ENCODE data around the gene EHMT1.

The EHMT1 gene

GRCh38 chr9:137672907-137673791 lies 54.3 kb downstream of the EHMT1 start:
- DNase-seq (ENCODE audit: low spot score), result peak; percentile 58

DNA sequence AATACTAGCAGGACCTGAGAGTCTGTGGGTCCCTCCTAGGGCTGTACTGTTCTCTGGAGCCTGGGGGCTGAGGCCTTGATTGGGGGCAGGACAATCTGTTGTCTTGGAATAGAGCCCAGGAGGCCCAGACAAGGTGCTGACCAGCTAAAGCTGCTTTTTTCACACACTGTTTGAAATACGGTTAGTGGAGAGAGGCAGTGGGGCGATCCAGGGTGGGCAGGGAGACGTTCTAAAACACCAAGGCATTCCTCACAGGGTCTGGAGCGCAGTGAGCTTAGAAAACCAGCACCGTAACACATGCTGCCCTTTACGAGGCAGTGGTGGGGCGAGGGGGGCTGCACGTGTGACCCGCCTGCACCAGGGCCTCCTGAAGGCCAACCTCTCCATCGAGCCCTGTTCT lies 55.1 kb downstream of the EHMT1 start:
- DNase-seq (ENCODE audit: low spot score), result no peak

DNA sequence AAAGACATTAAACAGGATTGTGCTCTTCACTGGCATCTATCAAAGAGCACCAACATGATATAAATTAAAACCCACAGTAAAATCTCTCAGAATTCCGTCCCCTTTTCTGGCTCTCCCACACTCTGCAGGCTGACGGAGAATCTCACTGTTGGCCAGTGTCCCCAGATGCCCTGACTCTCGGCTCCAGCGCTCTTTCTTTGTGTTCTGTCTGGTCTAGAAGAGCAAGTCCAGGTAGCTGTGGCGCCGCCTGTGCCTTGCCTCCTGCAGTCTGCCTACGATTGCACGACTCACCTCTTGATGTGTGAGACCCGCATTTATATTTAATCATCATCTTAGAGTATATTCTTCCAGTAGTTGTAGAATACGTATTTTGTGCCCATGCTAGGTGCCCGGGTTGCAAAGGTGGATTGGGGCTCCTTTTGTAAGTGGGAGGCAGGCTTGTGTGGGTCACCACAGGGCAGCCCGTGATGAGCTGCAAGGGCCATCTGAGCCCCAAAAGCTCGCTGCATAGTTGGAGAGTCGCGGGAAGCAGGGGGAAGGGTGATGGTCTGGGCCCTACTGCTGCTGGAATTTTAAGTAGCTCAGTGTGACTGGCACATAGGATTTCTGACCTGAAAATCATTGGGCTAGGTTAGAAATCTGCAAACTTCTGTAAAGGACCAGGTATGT lies 55.6 kb downstream of the EHMT1 start:
- DNase-seq (ENCODE audit: low spot score), result no peak

DNA sequence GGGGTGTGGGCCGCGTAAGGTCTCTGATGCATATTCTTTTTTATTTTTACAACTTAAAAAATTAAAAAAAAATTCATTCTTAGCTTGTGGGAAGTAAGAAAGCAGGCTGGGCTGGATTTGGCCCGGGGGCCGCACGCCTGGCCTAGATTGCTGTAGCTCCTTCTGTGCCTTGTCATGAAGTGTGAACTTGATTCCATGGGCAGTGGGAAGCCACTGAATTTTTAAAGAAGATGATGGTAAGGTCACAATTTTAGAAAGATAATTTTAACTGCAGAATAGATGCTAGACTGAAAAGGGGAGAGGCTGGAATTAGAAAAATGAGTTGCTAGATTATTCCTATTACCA lies 56.1 kb downstream of the EHMT1 start:
- DNase-seq (ENCODE audit: low spot score), result no peak

- DNase-seq (ENCODE audit: low spot score), result no peak
Measured at GRCh38 chr9:137676998-137677397, 58.2 kb downstream of the EHMT1 start.

- no peak for DNase-seq (ENCODE audit: low spot score)
Measured at GRCh38 chr9:137678202-137678601, 59.4 kb downstream of the EHMT1 start.

DNA sequence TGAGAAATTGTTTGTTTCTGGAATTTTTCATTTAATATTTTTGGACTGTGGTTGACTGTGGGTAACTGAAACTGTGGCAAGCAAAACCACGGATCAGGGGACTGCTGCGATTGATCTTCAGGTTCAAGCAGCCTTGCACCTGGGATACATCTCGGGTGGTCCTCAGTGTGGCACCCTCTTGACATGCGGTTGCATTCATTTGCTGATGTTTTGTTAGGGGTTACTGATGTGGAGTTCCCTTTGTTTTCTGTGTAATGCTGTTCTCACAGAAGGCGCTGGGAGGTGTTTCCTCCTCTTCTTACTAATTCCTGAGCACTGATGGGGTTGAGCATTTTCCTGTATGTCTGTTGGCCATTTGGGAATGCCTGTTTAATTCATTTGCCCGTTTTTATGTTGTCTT lies 60.4 kb downstream of the EHMT1 start:
- DNase-seq (ENCODE audit: low spot score), result peak; percentile 46

GRCh38 chr9:137679695-137680305 lies 61.0 kb downstream of the EHMT1 start:
- no peak for DNase-seq (ENCODE audit: low spot score)

DNA sequence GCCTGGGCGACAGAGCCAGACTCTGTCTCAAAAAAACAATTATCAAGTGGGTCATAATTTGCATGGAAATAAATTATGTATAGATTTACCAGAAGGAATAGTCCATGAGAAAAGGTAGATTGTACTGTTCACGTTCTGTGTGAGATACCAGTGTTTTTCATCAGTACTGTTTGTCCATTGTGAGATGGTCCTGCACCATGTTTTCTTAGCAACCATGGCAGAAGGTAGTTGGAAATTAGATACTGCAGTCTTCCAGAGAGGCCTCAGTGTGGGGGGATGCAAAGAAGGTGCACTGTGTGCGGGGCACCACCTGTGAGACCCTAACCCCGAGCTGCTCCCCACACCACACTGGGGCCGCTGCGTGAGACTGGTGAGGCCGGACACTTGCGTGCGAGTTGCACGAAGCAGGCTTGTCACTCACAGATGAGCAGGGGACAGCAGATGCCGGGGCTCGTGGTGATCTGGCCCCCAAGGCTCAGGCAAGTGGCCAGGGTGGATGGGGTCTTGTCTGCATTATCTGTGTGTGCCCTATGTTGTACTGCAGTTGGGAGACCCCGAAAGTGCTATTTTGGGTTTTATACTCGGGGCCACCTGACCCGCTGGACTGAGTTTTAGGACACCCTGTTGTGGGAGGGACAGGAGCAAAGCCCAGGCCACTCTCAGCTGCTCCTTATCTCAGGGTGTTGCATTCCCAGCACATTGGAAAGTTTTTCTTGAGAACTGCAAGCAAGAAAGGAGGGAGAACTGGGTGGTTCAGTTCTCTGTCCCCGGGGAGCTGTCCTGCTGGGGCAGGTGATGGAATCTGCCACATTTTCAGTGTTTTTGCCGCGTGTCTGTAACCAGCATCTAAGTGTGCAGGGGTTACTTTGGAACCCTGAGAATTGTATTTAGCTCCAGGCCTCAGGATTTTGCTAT lies 61.9 kb downstream of the EHMT1 start:
- DNase-seq (ENCODE audit: low spot score), result no peak

DNA sequence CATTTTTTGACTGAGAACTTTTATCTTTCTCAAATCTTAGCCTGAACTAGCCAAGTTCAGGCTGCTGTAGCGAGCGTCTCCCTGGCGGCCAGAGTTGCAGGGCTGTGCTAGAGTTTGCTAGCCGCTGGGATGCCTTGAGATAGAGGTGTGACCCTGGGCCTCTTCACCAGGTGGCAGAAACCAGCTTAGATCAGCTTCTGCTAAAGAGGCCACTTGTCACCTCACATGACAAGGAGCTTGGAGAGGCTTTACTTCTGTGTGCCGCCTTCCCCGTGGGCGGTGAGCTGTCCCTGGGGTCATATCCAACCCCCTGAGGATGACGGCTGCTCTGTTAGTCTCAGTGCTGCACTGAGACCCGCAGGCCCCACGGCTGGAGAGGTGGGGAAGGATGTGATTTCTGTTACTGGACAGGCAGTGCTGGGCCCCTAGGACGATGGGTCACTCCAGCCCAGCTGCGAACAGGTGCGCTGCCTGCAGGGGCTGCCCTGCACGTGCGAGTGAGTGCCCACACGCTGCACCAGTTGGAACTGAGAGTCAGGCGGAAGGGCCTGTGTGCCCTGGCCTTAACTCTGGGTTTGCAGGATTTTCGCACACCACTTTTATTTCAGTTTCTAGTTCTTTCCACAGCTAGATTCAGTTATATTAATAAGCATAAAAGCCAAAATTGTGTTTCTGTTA lies 63.8 kb downstream of the EHMT1 start:
- no peak for DNase-seq (ENCODE audit: low spot score)

- DNase-seq (ENCODE audit: low spot score), result no peak
Measured at GRCh38 chr9:137683262-137683864, 64.6 kb downstream of the EHMT1 start.

GRCh38 chr9:137685035-137685740 lies 66.4 kb downstream of the EHMT1 start:
- DNase-seq (ENCODE audit: low spot score), result no peak

DNA sequence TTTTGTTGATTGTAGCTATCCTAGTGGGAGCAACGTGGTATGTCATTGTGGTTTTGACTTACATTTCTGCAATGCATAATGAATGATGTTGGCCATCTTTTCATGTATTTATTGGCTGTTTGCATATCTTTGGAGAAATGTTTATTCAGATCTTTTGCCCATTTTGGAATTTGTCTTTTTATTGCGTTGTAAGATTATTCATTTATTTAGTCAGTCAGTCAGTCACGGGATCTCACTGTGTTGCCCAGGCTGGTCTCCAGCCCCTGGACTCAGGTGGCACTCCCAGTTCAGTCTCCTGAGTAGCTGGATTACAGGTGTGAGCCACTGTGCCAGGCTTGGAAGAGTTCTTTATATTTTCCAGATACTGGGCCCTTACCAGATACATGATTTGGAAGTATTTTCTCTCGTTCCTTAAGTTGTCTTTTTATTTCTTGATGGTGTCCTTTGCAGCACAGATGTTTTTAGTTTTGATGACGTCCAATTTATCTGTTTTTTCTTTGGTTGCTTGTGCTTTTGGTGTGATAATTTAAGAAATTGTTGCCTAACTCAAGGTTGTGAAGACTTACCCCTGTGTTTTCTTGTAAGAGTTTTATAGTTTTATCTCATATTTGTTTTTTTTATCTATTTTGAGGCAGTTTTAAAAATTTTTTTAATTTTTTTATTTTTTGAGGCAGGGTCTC lies 67.1 kb downstream of the EHMT1 start:
- DNase-seq (ENCODE audit: low spot score), result no peak

DNA sequence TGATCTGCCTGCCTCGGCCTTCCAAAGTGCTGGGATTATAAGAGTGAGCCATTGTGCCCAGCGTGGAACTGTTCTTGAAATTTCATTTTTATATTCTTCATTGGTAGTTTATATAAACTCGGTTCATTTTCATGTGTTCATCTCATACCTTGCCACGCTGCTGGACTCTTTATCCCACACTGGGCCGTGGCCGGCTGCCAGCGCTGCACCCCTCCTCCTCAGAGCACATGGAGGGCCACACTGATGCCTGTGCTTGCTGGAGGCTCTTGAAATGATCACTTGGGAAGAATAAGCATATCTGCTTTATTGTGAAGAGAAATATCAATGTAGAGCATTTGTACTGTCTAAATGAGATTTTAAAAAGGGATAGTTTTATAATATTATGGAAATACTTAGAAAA lies 69.5 kb downstream of the EHMT1 start:
- no peak for DNase-seq (ENCODE audit: low spot score)

DNA sequence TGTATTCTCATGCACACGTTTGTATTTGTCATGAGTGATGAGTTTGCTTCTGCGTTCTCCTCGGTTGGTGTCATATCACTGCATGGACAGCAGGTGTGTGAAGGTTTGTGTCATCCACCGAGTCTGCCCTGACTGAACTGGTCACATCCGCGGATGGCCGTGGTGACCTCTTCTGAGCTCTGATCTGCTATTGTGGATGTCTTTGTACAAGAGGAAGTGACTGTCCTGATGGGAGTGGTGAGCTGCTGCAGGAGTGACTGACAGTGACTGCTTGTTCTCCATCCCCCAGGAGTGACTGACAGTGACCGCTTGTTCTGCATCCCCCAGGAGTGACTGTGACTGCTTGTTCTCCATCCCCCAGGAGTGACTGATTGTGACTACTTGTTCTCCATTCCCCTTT lies 69.9 kb downstream of the EHMT1 start:
- peak; percentile 77 for DNase-seq (ENCODE audit: low spot score)

DNA sequence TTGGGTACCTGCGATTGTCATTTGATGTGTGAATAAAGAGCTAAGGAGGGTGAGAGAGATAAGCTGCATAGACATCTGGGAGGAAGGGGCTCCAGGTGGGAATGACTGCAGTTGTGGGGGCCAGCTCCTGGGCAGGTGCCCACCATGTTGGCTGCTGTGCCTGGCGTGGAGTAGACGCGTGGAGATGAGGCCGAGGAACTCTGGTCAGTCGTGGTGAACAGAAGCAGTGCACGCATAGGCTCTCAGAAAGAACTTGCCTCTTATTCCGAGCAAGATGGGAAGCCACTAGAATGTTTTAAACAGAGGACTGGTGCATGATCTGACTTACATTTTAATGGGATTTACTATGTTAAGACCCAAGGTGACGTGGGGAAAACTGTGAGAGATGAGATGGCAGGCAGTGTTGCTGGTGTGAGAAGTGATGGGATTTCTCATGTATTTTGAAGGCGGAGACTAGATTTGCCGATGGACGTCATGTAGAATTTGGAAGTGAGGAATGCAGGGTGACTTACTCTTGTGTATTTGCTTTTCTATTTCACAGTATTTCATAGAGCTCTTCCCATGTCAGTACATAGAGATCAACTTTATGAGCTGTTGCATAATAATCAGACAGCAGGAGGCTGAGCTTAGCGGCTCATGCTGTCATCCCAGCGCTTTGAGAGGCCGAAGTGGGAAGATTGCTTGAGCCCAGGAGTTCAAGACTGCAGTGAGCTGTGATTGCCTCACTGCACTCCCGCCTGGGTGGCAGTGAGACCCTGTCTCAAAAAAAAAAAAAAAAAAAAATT lies 71.1 kb downstream of the EHMT1 start:
- no peak for DNase-seq (ENCODE audit: low spot score)

GRCh38 chr9:137690930-137691645 lies 72.3 kb downstream of the EHMT1 start:
- DNase-seq (ENCODE audit: low spot score), result no peak

DNA sequence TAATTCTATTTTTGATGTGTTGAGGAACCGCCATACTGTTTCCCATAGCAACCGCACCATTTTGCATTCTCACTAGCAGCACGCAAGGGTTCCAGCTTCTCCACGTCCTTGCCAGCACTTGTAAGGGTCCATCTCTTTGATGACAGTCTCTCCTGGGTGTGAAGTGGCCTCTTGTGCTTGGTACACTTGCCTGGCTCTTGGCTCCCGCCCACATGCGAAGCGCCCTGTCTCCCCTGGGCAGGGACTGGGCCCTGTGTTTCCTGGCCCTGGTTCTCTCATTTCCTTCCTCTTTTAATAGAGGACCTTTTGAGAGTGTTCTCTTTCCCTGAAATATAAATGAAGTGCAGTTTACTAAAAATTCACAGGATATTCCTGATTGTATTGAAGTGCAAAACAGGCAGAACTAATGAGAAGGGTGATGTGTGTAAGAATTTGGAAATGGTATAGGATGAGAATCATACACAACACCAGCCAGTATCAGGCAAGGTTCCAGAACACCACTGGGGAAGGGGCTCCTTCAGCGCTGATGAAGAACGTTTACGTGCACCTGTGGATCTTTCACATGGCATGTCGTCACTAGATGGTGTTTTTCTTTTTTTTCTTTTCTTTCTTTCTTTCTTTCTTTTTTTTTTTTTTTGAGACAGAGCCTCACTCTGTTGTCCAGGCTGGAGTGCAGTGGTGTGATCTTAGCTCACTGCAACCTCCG lies 73.0 kb downstream of the EHMT1 start:
- peak; percentile 30 for DNase-seq (ENCODE audit: low spot score)
